ENCODE results near the gene SLC47A1. TPM values are rescaled to one million over a fixed set of nuclear protein-coding genes. Genes with fewer than 3 reads are reported as not detected.

SLC47A1 gene
- total RNA-seq, result 1.5 and 7.5 TPM in 2 replicates

GRCh38 chr17:19533718-19534561, at the start of gene SLC47A1:
Gene SLC47A1 (plus strand): TSS chr17:19533854. CDS start chr17:19533940, 86 bp downstream.

Other genes starting within 250 kb of the SLC47A1 start
- gene B9D1, start 171.1 kb upstream of the SLC47A1 start, total RNA-seq, result 23.1 and 25.5 TPM in 2 replicates
- gene MAPK7, start 155.4 kb upstream of the SLC47A1 start, total RNA-seq, result 48.5 and 55.0 TPM in 2 replicates
- 188 and 212 TPM in 2 replicates for gene MFAP4, start 146.7 kb upstream of the SLC47A1 start, total RNA-seq
- 1.9 and 3.4 TPM in 2 replicates for gene RNF112, start 122.6 kb upstream of the SLC47A1 start, total RNA-seq
- gene ALDH3A2, start 114.9 kb downstream of the SLC47A1 start, total RNA-seq, result 81.9 and 135 TPM in 2 replicates
- not detected in 2 replicates for gene SLC47A2, start 182.7 kb downstream of the SLC47A1 start, total RNA-seq
- gene ALDH3A1, start 214.4 kb downstream of the SLC47A1 start, total RNA-seq, result 0.73 and 4.0 TPM in 2 replicates

All from cardiac ventricle fibroblast (primary cell).